ENCODE data around the gene SPTB.

SPTB gene

DNA sequence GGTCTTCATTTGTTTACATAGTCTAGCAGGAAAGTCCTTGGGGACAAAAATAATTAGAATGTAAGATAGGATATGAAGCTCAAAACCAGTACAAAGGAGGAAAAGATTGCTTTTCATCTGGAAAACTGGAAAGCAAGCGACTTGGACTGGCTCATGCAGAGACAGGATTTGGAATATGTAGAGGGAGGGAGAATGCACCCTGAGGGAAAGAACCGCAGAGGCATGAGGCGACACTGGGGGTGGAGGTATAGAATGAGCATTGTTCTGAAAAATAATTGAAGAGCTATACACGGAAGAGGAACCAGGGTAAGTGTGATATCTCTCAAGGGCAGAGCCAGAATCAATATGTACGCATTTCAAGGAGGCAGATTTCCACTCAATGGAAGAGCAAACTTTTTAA, 90.0 kb downstream of the SPTB start:
- DNase-seq (ENCODE audit: low read depth in 2 of 2): no peak

DNA sequence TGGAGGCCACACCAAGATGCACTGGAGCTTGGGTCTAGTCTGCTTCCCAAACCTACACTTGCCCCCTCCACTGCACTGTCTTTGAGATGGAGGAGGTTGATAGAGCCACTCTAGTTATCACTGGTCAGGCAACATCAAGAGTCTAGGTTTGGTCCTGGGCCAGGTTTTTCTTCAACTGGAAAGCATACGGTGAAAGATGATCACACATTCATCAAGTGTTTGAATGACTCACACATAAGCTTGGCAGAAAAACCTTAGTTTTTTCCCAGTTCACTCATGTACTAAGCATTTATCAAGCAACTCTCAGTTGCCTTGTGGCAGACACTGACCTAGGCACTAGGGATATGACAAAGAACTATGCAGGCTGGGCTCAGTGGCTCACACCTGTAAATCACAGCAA, 91.0 kb downstream of the SPTB start:
- no peak for DNase-seq (ENCODE audit: low read depth in 2 of 2)

DNA sequence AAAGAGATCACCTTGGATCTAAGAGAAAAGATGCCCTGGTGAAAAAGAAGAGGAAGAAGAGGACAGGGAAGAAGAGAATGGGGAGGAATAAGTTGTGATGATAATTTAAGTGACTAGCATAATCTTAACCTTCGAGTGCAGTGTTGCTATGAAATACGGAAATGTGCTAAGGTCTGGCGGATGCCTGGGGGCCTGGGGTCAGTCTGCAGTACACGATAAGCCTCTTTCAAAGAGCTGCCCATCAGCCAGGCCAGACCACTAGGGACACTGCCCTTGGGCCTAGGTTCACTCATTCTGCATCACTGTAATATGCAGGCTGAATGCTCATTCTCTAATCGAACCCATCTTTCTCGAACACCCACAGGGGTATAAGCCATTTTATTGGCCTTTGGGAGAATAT, 92.1 kb downstream of the SPTB start:
- DNase-seq (ENCODE audit: low read depth in 2 of 2): no peak

DNA sequence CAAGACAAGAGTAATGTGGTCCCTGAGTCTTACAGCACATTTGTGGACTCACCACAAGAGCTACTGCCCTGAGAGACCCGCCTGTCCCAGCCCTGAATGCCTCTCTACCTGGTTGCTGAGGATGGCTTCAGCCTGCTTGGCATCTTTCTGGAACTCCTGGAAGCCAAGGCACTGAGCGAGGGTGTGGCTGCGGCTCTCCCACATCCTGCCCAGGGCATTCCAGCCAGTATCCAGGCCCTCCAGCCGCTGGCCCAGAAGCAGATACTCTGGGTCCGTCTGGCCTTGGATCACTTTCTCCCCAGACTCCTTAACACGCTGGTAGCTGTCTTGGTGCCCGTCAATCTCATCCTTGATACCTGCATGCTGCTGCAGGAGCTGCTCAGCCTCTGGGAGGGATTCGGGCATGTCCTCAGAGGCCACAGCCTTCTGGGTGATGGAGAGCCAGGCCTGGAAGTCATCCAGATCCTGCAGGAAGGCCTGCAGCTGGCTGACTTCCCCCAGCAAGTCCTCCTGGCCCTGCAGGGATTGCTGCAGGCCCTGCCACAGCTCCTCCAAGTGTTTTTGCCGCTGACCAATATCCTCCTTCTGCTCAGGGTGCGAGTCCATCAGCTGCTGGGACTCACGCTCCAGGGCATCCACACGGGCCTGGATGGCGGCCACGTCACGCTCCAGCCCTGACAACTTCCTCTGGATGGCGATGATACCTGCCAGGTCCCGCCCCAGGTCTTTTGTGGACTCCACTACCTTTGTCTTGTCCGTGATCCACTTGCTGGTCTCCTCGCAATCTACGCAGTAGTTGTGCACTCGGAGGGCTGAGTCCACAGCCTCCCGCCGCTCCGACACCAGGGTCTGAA, 93.2 kb downstream of the SPTB start:
- no peak for DNase-seq (ENCODE audit: low read depth in 2 of 2)

DNA sequence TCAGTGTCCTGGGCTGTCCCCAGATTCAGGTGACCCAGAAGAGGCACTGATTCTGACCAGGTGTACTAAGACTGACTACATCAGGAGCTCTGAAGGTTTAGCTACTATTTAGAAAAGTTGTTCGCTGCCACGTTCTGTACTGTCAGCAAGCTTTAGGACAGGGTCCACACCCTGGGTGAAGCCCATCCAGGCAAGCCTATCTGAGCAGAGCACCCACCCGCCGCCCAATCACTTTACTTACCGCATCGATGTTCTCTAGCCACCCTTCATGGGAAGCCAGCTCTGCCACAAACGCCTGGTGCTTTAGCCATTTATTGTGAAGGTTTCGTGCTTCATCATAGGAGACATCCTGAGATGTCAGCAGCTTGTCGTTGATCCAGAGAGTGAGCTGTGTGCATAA, 95.7 kb downstream of the SPTB start:
- no peak for DNase-seq (ENCODE audit: low read depth in 2 of 2)

DNA sequence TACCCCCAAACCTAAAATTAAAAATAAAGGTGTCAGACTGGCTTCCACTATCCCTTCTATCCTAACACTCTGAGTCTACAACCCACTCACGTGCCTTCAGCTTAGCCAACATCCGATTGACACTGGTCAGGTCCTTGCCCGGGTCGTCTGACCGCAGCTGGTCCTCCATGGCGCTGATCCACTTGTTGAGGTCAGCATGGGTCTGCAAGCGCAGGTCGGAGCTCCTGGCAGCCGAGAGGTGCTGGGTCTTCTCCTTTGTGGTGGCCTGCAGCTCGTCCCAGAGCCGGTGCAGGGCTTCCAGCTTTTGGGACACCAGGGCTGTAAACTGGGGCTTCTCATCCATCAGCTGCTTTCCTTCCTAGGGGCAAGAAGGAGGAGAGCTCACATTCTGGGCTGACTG, 97.5 kb downstream of the SPTB start:
- DNase-seq (ENCODE audit: low read depth in 2 of 2): no peak

DNA sequence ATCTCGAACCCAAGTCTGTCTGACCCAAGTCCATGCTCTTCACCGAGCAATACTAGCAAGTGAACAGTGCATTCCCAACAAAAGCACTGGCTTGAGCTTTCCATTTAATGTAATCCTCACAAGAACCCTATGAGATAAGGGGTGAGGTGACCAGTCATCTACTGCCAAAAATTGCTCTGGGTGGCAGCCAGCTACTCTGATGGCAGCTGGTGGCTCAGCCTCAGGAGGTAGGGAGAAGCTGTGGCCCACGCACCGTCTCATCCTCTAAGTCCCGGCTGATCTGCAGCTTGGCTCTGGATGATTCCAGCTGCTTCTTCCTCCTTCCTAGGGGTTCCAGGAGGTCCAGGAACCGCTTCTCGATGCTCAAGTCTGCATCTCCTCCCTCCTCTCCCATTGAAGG, 100.2 kb downstream of the SPTB start:
- no peak for DNase-seq (ENCODE audit: low read depth in 2 of 2)

DNA sequence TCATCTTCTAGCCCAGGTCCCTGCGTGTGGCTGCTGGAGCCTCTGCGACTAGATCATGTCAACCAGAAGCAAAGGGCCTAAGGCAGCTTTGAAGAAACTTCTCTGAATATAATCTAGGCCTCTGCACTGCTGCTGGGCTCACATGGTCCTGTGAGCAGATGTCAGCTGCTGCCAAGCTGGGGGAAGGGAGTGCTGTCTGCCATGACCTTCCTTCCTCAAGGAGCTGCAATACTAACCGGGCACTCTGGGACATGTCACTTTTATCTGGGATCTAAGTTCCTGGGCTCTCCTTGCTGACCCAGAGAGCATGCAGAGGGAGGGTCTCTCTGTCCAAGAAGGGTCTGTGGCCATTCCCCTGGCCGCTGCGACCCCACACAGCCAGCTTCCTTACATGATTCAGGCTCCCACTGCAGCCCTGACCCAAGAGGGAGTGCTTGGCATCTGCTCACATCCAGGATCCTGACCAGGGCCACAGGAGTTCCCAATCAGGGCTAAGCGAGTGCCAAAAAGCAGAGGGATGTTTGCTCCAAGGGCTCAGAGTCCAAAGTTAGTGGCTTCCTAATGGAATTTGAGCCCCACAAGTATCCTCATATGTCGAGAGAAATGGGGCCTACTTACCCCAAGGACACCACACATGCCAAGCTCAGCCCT, 101.5 kb downstream of the SPTB start:
- DNase-seq (ENCODE audit: low read depth in 2 of 2): no peak

DNA sequence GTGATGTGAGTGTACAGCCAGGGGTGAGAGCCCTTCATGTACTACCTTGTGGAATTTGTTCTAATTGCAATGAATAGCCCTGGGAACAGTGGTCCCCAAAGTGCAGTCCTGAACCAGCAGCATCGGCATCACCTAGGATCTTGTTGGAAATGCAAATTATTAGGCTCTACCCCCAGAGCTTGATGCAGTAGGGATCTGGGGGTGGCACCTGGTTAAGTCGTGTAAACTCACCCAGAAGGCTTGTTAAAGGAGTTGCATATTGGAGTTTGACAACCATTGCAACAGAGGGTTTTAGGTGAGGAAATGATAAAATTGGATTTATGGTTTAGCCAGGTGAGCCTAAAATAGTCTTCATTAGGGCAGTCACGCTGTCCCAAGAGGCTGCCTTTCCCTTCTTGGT, 102.2 kb downstream of the SPTB start:
- DNase-seq (ENCODE audit: low read depth in 2 of 2): no peak

DNA sequence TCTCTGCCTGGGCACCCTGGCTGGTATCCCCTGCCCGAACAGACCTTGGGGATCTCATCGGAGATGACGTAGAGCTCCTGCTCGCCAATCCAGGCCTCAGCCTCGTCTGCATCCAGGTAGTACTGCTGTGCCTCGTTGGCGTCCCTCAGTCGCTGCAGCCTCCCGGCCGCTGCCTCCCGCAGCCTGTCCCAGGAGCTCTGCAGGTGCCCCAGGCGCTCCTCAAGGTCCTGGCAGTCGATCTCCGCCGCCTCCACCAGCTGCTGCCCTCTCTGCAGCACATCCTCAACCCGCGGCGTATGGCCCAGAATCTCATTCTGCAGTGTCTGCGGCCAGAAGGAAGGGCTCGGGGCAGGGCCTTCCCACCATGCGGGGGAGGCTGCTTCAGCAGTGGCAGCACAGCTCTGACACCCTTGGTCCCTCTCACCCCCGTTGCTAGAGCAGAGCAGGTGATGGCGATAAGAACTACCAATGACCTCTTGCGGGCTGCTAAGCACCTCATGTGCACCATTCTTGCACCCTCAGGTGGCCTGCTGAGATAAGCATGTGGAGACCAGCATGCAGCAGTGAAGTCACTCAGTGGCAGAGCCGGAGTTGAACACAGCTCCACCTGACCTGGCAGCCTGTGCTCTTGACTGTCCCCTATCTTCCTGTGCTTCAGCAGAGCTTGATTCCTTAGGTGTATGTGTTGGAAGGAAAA, 104.5 kb downstream of the SPTB start:
- DNase-seq (ENCODE audit: low read depth in 2 of 2): no peak

DNA sequence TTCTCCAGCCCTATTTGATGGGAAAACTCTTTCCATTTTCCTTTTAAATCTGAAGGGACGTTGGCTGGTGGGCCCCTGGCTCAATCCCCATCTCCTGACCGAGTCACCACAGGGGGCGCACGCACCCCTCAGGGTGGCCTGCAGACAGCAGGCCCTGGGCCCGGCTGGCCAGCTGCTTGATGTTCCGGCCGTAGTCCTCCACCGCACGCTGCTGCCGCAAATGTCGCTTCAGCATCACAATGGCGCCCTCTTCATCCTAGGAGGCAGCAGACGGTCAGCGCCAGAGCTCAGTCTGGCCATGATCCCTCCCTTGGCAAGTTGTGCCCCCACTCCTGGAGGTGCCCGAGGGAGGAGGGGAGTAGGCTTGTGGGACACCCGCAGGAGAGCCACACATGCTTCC, 105.4 kb downstream of the SPTB start:
- no peak for DNase-seq (ENCODE audit: low read depth in 2 of 2)

DNA sequence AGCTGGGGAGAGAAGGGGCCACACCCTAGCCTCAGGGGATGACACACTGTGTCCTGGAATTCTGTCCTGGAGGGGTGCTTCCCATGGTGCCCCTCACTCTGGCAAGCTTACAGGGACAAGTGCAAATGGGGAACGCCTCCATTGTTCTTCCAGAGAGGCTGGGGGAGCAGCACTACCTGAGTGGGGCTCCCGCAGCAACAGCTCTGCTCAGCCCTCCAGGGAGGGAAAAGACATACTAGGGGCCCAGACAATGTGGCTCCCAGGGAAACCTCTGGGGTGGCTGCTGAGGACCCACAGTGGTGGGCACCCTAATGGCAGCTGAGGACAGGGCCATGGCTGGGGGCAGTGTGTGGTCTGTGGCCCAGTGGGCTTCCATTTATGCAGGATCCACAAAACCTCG, 106.1 kb downstream of the SPTB start:
- DNase-seq (ENCODE audit: low read depth in 2 of 2): no peak

DNA sequence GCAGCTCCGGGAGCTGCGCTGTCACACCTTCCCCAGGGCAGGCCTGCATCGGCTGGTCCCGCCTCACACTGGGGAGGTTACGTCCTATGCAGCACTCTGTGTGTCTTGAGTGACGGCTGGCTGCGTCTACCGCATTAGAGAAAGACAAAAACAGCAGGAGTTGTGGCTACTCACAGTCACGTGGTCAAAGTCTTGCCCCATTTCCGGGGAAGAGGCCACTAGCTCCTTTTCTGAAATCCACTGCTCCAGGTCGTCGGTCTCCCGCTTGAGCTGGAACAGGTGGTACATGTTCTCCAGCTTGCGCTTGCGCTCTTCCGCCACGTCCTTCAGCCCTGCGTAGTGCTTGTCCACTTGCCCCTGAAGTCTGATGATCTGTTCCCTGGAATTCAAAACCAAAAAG, 106.7 kb downstream of the SPTB start:
- no peak for DNase-seq (ENCODE audit: low read depth in 2 of 2)

DNA sequence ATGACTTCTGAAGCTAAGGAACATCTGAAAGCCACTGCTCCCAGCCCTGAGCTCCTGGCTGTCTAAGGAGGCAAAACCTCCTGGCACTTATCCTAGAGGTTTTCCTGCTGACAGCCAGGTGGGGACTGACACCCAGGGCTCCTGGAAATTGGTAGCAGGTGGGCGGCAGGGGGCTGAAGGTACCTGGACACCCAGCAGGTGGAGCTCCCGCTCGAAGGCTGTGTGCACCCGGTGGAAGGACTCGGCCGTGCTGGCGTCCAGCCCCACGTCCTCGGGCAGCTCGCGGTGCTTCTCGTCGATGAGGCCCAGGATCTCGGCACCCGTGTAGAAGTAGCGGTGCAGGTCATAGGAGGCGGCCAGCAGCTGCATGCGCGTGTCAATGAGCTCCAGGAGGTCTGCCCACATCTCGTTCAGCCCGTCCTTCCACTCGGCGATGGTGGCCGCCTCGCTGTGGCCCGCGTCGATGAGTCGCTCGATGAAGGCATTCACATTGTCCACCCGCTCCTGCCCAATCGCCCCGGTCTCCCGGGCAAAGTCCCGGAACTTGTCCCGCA, 107.2 kb downstream of the SPTB start:
- DNase-seq (ENCODE audit: low read depth in 2 of 2): no peak

DNA sequence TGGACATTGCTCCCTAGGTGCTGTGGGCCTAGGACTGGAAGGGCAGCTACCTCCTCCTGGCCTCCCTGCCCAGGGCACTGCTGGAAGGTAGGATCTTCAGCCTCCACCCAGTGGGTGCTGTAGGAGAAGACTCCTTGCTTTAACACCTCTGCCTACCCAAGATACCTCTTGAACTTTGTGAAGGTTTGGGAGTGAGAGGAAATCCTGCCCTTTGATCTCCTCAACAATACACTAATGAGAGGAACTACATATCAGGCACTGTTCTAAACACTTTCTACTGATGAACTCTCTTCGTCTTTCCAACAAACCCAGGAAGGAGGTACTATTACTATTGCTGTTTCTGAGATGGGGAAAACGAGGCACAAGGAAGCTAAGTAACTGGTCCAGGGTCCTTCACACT, 108.5 kb downstream of the SPTB start:
- DNase-seq (ENCODE audit: low read depth in 2 of 2): no peak

DNA sequence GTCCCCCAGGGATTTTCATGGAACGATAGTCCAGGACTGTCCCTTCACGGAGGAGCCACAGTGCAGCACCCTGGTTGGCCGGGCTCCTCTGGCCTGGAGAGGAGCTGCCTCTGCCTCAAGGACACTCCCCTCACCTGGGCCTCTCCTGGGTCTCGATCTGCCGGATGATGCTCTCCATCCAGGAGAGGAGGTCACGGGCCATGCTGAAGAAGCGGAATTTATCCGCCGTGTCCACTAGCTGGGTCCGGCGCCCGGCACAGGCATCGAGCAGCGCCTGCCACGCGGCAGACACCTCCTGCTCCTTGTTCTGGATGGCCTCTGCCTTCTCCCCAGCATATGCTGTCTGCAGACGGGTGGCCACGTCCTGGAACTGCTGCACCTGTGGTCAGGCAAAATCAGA, 109.0 kb downstream of the SPTB start:
- DNase-seq (ENCODE audit: low read depth in 2 of 2): no peak

DNA sequence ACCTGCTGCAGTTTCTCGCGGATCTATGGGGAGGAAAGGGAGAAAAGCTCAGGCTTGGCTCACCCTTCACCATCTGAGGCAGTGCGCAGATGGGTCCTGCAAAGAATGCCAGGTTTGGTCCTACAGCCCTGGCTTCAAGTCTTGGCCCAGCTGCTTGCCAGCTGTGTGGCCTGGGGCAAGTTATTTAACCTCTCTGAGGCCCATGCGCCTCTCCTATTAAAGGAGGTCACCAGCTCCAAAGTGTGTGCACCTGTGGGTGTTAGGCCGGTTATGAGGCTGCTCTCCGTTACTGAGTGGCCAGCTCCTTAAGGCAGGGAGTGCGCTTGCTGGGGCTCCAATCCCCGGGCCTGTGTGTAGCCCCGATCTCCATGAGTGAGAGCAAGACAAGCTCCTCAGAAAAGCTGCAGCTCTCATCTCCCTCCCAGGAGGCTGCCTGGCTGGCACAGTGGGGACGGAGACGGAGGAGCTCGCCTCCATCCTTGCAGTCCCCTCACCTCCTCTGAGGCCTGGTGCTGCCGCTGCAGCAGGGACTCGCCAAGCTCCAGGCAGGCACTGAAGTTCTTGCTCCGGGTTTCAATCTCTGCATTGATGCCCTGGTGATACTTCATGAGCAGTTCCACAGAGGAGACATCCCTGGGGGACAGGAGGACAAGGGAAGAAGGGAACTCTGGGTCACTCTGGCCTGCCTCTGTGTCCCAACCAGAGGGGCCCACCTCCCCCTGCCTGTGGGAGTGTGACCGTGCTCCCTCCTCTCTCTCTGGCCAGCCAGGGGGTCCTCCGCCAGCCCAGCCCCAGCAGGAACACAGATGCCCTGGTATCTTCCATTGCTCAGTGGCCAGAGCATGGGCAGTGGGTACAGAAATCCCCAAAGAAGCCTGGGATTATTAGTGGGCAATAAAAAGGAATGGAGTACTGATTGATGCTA, 110.3 kb downstream of the SPTB start:
- no peak for DNase-seq (ENCODE audit: low read depth in 2 of 2)

DNA sequence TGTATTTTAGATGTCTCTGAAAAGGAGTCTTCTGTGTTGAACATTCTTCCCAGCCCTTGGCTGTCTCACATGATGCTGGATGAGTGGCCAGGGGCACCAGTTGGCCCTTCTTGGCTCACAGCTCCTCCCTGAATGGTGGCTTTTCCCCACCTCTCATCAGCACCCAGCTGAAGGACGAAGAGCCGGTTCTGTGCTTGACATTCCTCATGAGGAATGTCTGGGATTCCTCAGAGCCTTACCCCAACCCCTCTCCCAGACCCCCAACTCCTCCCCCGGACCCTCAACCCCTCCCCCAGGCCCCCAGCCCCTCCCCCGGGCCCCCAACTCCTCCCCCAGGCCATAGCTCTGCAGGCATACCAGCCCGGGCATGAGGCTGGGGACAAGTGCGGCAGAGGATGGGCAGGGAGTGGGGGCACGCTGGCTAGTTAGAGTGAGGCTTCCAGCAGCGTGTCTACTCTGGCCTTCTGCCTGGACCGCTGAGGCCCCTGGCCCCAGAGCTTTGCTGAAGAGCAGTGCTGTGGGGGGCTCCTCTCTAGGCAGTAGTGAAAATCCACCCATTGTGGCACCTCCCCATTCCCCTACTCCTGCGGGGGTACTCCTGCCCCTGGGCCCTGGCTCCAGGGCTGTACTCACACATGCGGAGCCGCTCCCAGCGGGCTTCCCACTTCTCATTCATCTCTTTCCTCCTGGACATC, 111.2 kb downstream of the SPTB start:
- no peak for DNase-seq (ENCODE audit: low read depth in 2 of 2)

DNA sequence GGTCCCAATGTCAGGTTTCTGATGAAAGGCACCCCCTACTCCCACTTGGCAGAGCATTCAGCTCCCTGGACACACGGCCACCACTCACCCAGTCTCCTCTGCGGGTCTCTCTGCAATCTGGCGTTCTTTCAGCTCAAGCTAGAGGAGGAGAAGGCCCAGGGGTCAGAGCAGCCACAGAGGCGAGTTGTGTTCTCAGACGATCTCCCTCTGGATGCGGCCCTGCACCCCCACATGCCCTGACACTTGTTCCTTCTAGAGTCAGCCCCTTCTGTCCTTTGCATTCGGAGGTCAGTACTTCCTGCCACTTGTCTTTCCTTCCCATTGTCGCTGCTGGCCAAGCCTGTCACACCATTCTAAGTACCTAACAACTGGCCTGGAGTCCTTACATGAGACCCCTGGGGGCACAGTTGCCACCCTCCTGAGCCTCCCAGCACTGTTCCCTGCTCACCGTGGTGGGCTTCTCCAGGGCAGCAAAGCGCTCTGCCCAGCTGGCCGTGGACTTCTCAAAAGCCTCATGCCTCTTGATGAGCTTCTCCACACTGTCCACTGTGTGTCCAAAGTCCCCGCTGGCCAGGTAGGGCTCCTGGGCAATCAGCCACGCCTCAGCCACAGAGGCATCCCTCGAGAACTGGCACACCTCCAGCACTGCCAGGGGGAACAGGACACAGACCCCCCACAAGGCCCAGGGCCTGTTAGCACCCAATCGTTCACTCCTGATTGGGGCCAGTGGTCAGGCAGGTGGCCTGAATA, 112.3 kb downstream of the SPTB start:
- no peak for DNase-seq (ENCODE audit: low read depth in 2 of 2)

DNA sequence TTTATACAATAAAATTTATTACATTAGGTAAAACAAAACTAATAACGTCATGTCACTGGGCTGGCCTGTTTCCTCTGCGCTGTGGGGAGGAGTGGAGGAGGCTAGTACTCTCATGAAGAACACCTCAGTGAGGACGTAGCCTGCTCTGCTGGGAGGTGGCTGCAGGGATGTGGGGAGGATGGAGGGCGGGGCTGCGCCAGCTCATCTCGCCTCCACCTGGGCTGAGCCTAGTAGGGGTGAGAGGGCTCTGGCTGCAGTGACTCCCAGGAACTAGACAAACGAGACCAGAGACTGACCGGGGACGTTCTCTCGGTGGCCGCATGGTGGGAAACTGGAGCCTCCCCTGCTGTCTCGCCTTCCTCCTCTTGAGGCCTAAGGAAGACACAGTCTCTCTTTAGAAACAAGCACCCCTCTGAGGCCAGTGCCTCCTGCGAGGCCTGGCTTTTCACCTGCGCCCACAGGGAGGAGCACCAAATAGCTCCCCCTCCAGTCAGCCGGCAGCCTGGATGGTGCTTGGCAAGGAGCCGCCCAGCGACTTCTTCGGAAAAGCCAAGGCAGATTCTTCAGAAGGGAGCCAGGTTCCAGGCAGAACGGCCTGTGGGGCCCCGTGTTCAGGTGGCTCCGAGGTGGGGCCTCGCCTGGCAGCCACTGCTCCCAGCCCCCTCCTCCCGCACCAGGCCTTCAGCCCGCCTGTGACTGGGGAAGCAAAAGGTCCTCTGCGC, 113.1 kb downstream of the SPTB start:
- no peak for DNase-seq (ENCODE audit: low read depth in 2 of 2)
